Caco-2 (cell line): ENCODE results near the gene PIM3. TPM values are rescaled to one million over a fixed set of nuclear protein-coding genes. Genes with fewer than 3 reads are reported as not detected.

Source experiments
- BruUV-seq: library from RNA; stranded (reverse); fragments of 400-500 nt; replicated peaks from 2 replicates; lab custom pipeline; 2021; lab: Mats Ljungman, UMichigan
- CTCF ChIA-PET: fragments of 300-600 bp; sonication (Branson Sonifier 250); formaldehyde crosslinking; loops from one replicate; lab custom pipeline; 2022; ENCODE audit warnings: antibody characterized with exemption; lab: Charles Lee
- POLR2A ChIA-PET: fragments of 300-600 bp; sonication (Branson Sonifier 250); formaldehyde crosslinking; loops from one replicate; lab custom pipeline; 2022; ENCODE audit warnings: antibody characterized with exemption; lab: Charles Lee
- DNase-seq, 2 experiments: peaks; one replicate each; pipeline versions ENCODE4 v3.0.0 to v3.0.0-alpha.2; 2020 to 2022
- H3K27me3 ChIP-seq: replicated peaks from 2 replicates; pipeline ENCODE4 v1.6.0; 2011; ENCODE audit warnings: low read length; ENCODE audit not compliant: control insufficient read depth, insufficient read depth
- H3K36me3 ChIP-seq: 2 replicates; pipeline ENCODE4 v1.5.1; 2011; ENCODE audit warnings: low read length; ENCODE audit not compliant: control insufficient read depth, insufficient read depth
- H3K4me1 ChIP-seq: fragments of 250-450 bp; sonication (Bioruptor Pico); 2 replicates; pipeline ENCODE4 v1.5.1; 2020; ENCODE audit warnings: mild to moderate bottlenecking
- H3K4me3 ChIP-seq: 2 replicates; pipeline ENCODE4 v1.5.1; 2011; ENCODE audit warnings: low read depth, mild to moderate bottlenecking, control low read depth, low read length
- H3K9me3 ChIP-seq: fragments of 250-450 bp; sonication (Bioruptor Pico); 2 replicates; pipeline ENCODE4 v1.5.1; 2020; ENCODE audit warnings: mild to moderate bottlenecking, moderate library complexity
- H3K27ac Mint-ChIP-seq: one replicate; pipeline ENCODE4 v1.8.0; 2022; ENCODE audit warnings: mixed read lengths; ENCODE audit not compliant: unreplicated experiment
- H3K27me3 Mint-ChIP-seq: one replicate; pipeline ENCODE4 v1.8.0; 2022; ENCODE audit warnings: mixed read lengths; ENCODE audit not compliant: insufficient read depth, unreplicated experiment
- H3K36me3 Mint-ChIP-seq: one replicate; pipeline ENCODE4 v1.8.0; 2022; ENCODE audit warnings: mild to moderate bottlenecking, mixed read lengths; ENCODE audit not compliant: insufficient read depth, unreplicated experiment
- H3K4me1 Mint-ChIP-seq: one replicate; pipeline ENCODE4 v1.8.0; 2022; ENCODE audit warnings: low read depth, mixed read lengths; ENCODE audit not compliant: unreplicated experiment
- H3K4me3 Mint-ChIP-seq: one replicate; pipeline ENCODE4 v1.8.0; 2022; ENCODE audit warnings: mild to moderate bottlenecking, moderate library complexity, mixed read lengths; ENCODE audit not compliant: unreplicated experiment
- H3K9me3 Mint-ChIP-seq: one replicate; pipeline ENCODE4 v1.8.0; 2022; ENCODE audit warnings: mixed read lengths; ENCODE audit not compliant: unreplicated experiment
- intact Hi-C: fragments of 100-400 bp; cut with micrococcal nuclease; formaldehyde crosslinking; loops from one replicate; pipeline ENCODE4 v1.10.0; 2022; ENCODE audit not compliant: unreplicated experiment
- total RNA-seq: library from RNA; stranded (reverse); gene quantifications from 2 replicates; pipeline ENCODE4 v1.2.3, GENCODE V29; 2022
- TF ChIP-seq, protein P1 (sequence below), 2 experiments: fragments of 200-600 bp in 1 of 2; IDR thresholded peaks; 1 replicate in 1 of 2; 2 replicates in 1 of 2; pipeline versions ENCODE4 v1.5.1 to v1.8.0; 2011 to 2022; ENCODE audit warnings: antibody characterized with exemption in 1 of 2, control low read depth in 1 of 2, inconsistent platforms in 1 of 2, low read depth in 1 of 2, low read length in 1 of 2, mild to moderate bottlenecking in 1 of 2, moderate library complexity in 1 of 2; ENCODE audit not compliant: insufficient read depth in 1 of 2, severe bottlenecking in 1 of 2, unreplicated experiment in 1 of 2

The PIM3 gene
- total RNA-seq, 1 experiment from 2014 or later = 39.6 TPM

DNA sequence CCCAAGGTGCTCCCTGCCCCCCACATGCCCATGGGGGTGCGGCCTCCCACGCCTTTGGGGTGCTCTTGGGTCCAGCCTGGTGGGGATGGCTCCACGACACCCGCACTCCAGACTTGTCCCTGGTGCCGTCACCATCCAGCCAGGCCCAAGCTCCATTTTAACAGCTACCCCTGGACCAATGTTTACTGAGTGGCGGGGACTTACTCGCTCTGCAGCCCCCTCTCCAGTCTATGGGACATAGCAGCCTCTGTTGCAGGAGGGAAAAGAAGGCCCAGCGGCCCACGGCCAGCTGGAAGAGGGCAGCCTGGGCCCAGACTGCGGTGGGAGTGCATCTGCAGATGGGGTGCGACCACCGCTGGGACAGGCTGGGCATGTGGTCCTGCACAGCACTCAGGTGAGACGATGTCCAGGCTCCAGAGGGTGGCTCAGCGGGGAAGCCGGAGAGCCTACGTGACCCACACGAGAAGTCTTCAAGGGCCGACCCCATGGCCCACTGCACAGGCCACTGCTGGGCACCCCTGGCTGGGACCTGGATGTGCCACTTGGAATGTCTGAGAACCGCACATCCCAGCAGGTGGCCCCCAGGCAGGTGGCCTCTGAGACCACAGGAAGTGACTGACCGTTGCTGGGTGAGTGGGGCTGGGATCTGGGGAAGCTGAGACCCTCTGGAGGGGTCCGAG lies 33.9 kb downstream of the PIM3 start:
- Mint-ChIP-seq H3K36me3 (no peaks in the 10 kb centered on the region), H3K27ac (no peak overlapping the region), H3K4me1 (no peaks in the 10 kb centered on the region), H3K4me3 (no peak overlapping the region), H3K27me3 (no peaks in the 10 kb centered on the region), H3K9me3 (peaks cover 20% of the 10 kb centered on the region)
- H3K4me1 ChIP-seq = no peaks in the 10 kb centered on the region
- no peaks in the 10 kb centered on the region for H3K27me3 ChIP-seq
- intact Hi-C loops = no loop called here
- H3K9me3 ChIP-seq = no peaks in the 10 kb centered on the region
- H3K36me3 ChIP-seq = no peaks in the 10 kb centered on the region
- POLR2A ChIA-PET = no interaction called here
- BruUV-seq = no TSS peak
- CTCF ChIA-PET = interaction anchor here (2.3 kb wide), 1 partner anchor 64 kb away, joined by 9 read pairs; no protein-coding TSS in a partner anchor
- no peak for DNase-seq
- no peak overlapping the region for H3K4me3 ChIP-seq
- TF ChIP-seq, protein P1, sequence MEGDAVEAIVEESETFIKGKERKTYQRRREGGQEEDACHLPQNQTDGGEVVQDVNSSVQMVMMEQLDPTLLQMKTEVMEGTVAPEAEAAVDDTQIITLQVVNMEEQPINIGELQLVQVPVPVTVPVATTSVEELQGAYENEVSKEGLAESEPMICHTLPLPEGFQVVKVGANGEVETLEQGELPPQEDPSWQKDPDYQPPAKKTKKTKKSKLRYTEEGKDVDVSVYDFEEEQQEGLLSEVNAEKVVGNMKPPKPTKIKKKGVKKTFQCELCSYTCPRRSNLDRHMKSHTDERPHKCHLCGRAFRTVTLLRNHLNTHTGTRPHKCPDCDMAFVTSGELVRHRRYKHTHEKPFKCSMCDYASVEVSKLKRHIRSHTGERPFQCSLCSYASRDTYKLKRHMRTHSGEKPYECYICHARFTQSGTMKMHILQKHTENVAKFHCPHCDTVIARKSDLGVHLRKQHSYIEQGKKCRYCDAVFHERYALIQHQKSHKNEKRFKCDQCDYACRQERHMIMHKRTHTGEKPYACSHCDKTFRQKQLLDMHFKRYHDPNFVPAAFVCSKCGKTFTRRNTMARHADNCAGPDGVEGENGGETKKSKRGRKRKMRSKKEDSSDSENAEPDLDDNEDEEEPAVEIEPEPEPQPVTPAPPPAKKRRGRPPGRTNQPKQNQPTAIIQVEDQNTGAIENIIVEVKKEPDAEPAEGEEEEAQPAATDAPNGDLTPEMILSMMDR (IDR thresholded peaks at IDR 0.05; ENCODE audit: insufficient read depth in 1 of 2, low read depth in 1 of 2, low read length in 1 of 2, severe bottlenecking in 1 of 2, unreplicated experiment in 1 of 2) = no peak

DNA sequence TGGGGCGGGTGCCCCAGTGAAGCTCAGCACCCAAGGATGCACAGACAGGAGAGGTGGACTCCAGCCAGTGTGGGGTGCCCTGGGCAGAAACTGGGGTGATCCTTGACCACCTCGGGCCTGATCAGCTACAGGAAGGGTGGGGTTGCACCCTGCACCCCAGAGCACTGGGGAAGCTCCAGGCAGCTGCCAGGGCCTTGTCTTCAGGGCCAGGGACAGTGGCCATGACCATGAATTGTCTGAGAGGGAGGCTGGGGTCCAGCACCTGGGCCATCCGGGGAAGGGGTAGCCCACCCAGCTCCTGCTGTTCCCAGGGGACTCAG lies 34.4 kb downstream of the PIM3 start:
- Mint-ChIP-seq H3K9me3 (peaks cover 19% of the 10 kb centered on the region), H3K4me3 (no peak overlapping the region), H3K36me3 (no peaks in the 10 kb centered on the region), H3K4me1 (no peaks in the 10 kb centered on the region), H3K27me3 (no peaks in the 10 kb centered on the region), H3K27ac (no peak overlapping the region)
- BruUV-seq = no TSS peak
- TF ChIP-seq, protein P1 (IDR thresholded peaks at IDR 0.05; ENCODE audit: insufficient read depth in 1 of 2, low read depth in 1 of 2, low read length in 1 of 2, severe bottlenecking in 1 of 2, unreplicated experiment in 1 of 2) = no peak
- DNase-seq = no peak
- Histone ChIP-seq H3K4me1 (no peaks in the 10 kb centered on the region), H3K4me3 (no peak overlapping the region), H3K36me3 (no peaks in the 10 kb centered on the region), H3K9me3 (no peaks in the 10 kb centered on the region), H3K27me3 (no peaks in the 10 kb centered on the region)
- POLR2A ChIA-PET = no interaction called here
- CTCF ChIA-PET = interaction anchor here (2.3 kb wide), 1 partner anchor 64 kb away, joined by 9 read pairs; no protein-coding TSS in a partner anchor
- intact Hi-C loops = no loop called here

DNA sequence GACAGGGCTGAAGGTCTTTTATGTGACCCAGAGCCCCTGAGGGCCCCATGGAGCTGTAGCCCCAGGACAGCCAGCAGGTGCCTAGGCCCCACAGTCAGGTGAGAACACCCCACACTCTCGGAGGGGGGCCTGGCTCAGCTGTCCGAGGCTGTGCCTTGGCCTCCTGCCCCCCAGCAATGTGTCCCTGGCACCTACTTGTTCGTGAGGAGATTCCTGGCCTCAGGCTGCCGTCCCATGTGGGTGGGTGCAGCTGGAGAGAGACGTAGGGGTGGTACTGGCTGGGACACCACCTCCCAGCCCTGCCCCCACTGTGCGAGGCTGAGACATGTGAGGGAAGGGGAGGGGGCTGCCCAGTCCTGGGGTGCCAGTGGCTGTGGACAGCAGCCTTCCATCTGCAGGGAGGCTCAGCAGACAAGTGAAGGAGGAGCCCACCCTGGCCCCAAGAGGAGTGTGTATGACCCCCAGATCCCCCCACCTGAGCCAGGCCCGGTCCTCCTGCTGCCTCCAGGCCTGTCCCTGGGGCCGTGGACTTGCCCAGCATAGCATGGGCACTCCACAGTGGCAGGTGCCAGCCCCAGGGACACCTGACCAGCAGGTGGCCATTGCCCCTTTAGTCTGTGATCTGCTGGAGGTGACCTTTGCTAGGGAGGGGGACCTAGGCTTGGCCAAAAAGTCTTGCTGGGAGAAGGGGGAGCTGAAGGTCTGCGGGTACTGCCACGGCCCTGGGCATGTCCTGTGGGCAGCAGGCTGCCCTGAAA lies 35.0 kb downstream of the PIM3 start:
- CTCF ChIA-PET = interaction anchor here (2.3 kb wide), 1 partner anchor 65 kb away, joined by 9 read pairs; no protein-coding TSS in a partner anchor
- H3K27ac Mint-ChIP-seq = no peak overlapping the region

More for the DNA sequence above, 35.0 kb downstream of the PIM3 start:
- Mint-ChIP-seq H3K4me1 (no peaks in the 10 kb centered on the region), H3K9me3 (peaks cover 13% of the 10 kb centered on the region), H3K27me3 (no peaks in the 10 kb centered on the region), H3K4me3 (no peak overlapping the region), H3K36me3 (no peaks in the 10 kb centered on the region)
- intact Hi-C loops = no loop called here
- no TSS peak for BruUV-seq
- H3K27me3 ChIP-seq = no peaks in the 10 kb centered on the region
- H3K9me3 ChIP-seq = no peaks in the 10 kb centered on the region
- H3K4me1 ChIP-seq = no peaks in the 10 kb centered on the region
- no peak for DNase-seq
- no peaks in the 10 kb centered on the region for H3K36me3 ChIP-seq
- no peak overlapping the region for H3K4me3 ChIP-seq
- POLR2A ChIA-PET = no interaction called here
- TF ChIP-seq, protein P1 (IDR thresholded peaks at IDR 0.05; ENCODE audit: insufficient read depth in 1 of 2, low read depth in 1 of 2, low read length in 1 of 2, severe bottlenecking in 1 of 2, unreplicated experiment in 1 of 2) = no peak
